K562 (cell line): ENCODE results near the gene TYW1B.
"Not testable (repeated sequence)": the region's sequence is repeated elsewhere in the genome, so short reads cannot be mapped to it uniquely, and the experiment has no call there.

Experiments used
- BRD4 ChIP-seq: fragments of 200-600 bp; sonication (generic); IDR thresholded peaks from 2 replicates; pipeline ENCODE4 v1.6.1; 2017; ENCODE audit warnings: inconsistent platforms
- GABPA ChIP-seq: fragments of 200-800 bp; sonication (Bioruptor generic); conservative IDR thresholded peaks from 2 replicates; pipeline ENCODE4 v1.6.1; 2016; ENCODE audit warnings: low read depth, missing genetic modification characterization, missing compliant biosample characterization
- HOMEZ ChIP-seq: fragments of 250-450 bp; sonication (Bioruptor Pico); IDR thresholded peaks from 2 replicates; pipeline ENCODE4 v1.4.0; 2020; ENCODE audit warnings: mild to moderate bottlenecking, moderate library complexity
- JUNB ChIP-seq: fragments of 450-650 bp; formaldehyde crosslinking; conservative IDR thresholded peaks from 2 replicates; pipeline ENCODE4 v1.4.0; 2020; ENCODE audit warnings: mild to moderate bottlenecking
- NFYB ChIP-seq: IDR thresholded peaks from 2 replicates; pipeline ENCODE4 v1.6.1; 2011; ENCODE audit warnings: mild to moderate bottlenecking, moderate library complexity; ENCODE audit not compliant: insufficient read length; ENCODE audit errors: extremely low read depth
- RFX5 ChIP-seq: IDR thresholded peaks from 2 replicates; pipeline ENCODE4 v1.6.1; 2011; ENCODE audit warnings: low read depth, mild to moderate bottlenecking, improper control_type of control experiment, low read length
- SMAD1 ChIP-seq: fragments of 150-350 bp; IDR thresholded peaks from 2 replicates; pipeline ENCODE4 v1.6.1; 2014; ENCODE audit warnings: low read length, low read depth; ENCODE audit not compliant: partially characterized antibody
- U2AF2 ChIP-seq: fragments of 200-400 bp; formaldehyde crosslinking; optimal IDR thresholded peaks from 2 replicates; pipeline ENCODE3; 2017; ENCODE audit warnings: low read depth, mild to moderate bottlenecking, low read length
- ZNF354B ChIP-seq: fragments of 250-450 bp; sonication (Bioruptor Pico); IDR thresholded peaks from 2 replicates; pipeline ENCODE4 v1.4.0; 2020
- ZNF431 ChIP-seq: sonication (generic); formaldehyde crosslinking; IDR thresholded peaks from 2 replicates; pipeline ENCODE4 v1.8.0; 2022; ENCODE audit warnings: mild to moderate bottlenecking, missing genetic modification reagents
- ZNF830 ChIP-seq: fragments of 250-450 bp; sonication (Bioruptor Pico); IDR thresholded peaks from 2 replicates; pipeline ENCODE4 v1.5.0; 2021; ENCODE audit warnings: mild to moderate bottlenecking

GRCh38 chr7:72640740-72641139 lies 187.3 kb downstream of the TYW1B start:
- TF ChIP-seq JUNB (CRISPR knock-in tag); BRD4; GABPA (tag); HOMEZ (CRISPR knock-in tag); ZNF431 (CRISPR knock-in tag); ZNF830 (CRISPR knock-in tag); RFX5; U2AF2; ZNF354B; NFYB; SMAD1: not testable (repeated sequence)
